SK-N-SH (cell line): ENCODE data around the gene MAPK14.

Experiments used
- CTCF ChIP-seq: fragments of 200-600 bp; sonication (generic); IDR thresholded peaks from 2 replicates; pipeline ENCODE4 v1.6.1; 2017; ENCODE audit warnings: antibody characterized with exemption, mild to moderate bottlenecking, moderate library complexity
- FOSL2 ChIP-seq: IDR thresholded peaks from 2 replicates; pipeline ENCODE4 v1.4.0; 2012; ENCODE audit warnings: low read depth, mild to moderate bottlenecking, moderate library complexity, borderline replicate concordance
- FOXM1 ChIP-seq: IDR thresholded peaks from 2 replicates; pipeline ENCODE4 v1.4.0; 2012; ENCODE audit warnings: low read depth, mild to moderate bottlenecking
- GABPA ChIP-seq: IDR thresholded peaks from 2 replicates; pipeline ENCODE4 v1.4.0; 2012; ENCODE audit warnings: low read depth, mild to moderate bottlenecking
- POLR2AphosphoS5 ChIP-seq: IDR thresholded peaks from 2 replicates; pipeline ENCODE4 v1.6.1; 2012; ENCODE audit warnings: low read depth, low read length
- RAD21 ChIP-seq: IDR thresholded peaks from 2 replicates; pipeline ENCODE4 v1.6.1; 2012; ENCODE audit warnings: mild to moderate bottlenecking, low read length
- REST ChIP-seq: IDR thresholded peaks from 2 replicates; pipeline ENCODE4 v1.6.1; 2012; ENCODE audit warnings: mild to moderate bottlenecking, low read depth, low read length, moderate library complexity
- RFX5 ChIP-seq: IDR thresholded peaks from 2 replicates; pipeline ENCODE4 v1.6.1; 2012; ENCODE audit warnings: mild to moderate bottlenecking, improper control_type of control experiment, low read length
- YY1 ChIP-seq: IDR thresholded peaks from 2 replicates; pipeline ENCODE4 v1.4.0; 2012; ENCODE audit warnings: low read depth, mild to moderate bottlenecking

GRCh38 chr6:36120018-36120417, 92.4 kb downstream of the MAPK14 start:
- no peak for TF ChIP-seq CTCF
- no peak for TF ChIP-seq GABPA
- TF ChIP-seq YY1 = no peak
- TF ChIP-seq RAD21 = no peak
- no peak for TF ChIP-seq FOSL2
- TF ChIP-seq RFX5 = no peak
- no peak for TF ChIP-seq REST
- no peak for TF ChIP-seq FOXM1
- no peak for TF ChIP-seq POLR2AphosphoS5
